ENCODE measurements around the gene FBXL13. TPM values are rescaled to one million over a fixed set of nuclear protein-coding genes. Genes with fewer than 3 reads are reported as not detected.

FBXL13 gene
- total RNA-seq, 2 experiments from 2014 or later = 1.6 to 2.0 TPM

DNA sequence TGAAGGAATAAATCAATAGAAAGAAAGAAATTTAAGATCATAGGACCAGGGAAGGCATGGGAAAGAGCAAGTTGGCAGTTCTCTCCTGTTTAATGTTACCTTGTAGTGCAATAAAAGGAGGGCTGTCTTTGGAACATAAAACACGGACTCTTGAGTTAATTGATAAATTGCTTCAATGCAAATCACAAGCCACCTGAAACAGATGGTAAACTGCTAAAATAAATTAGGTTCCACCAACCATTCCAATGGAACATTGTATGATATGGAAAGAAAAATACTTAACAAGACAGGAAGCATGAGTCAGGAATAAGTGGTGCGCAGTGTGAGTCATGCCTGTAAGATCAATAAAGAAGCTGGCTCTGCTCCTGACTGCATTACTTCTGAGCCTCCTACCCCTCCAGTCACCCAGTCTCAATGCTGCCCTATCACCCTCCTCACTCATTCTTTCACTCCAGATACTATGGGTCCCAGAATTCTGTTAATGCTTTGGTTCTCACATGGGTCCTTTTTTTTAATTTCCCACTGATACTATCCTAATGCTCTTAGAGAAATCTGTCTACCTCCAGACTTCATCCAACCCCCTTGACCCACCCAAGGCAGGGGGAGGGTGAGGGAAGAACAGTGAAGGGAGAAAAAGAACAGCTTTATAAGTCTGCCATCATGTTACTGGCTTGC lies 82.9 kb downstream of the FBXL13 start:
- DNase-seq (ENCODE audit: low spot score) = no peak
- BruUV-seq (replicated peaks) = no TSS peak
- no peaks in the 10 kb centered on the region for H4K20me1 ChIP-seq (ENCODE audit: insufficient read depth, low read length)
- no peaks in the 10 kb centered on the region for H3K79me2 ChIP-seq (ENCODE audit: insufficient read depth, low read depth, low read length)
- no peak overlapping the region for H2AFZ ChIP-seq (ENCODE audit: low read length)
- intact Hi-C loops (cut with micrococcal nuclease; ENCODE audit: unreplicated experiment) = no loop called here
- no peaks in the 10 kb centered on the region for H3K4me1 ChIP-seq (ENCODE audit: insufficient read depth, low read length, poor library complexity, severe bottlenecking)
- 0 out of 2 replicates have a peak, but pooled peaks cover 5% of the 10 kb centered on the region for H3K9me3 ChIP-seq (ENCODE audit: low read length)
- TF ChIP-seq EZH2phosphoT487 (IDR thresholded peaks at IDR 0.05; ENCODE audit: borderline replicate concordance, low read depth, low read length) = no peak
- TF ChIP-seq, protein P1, sequence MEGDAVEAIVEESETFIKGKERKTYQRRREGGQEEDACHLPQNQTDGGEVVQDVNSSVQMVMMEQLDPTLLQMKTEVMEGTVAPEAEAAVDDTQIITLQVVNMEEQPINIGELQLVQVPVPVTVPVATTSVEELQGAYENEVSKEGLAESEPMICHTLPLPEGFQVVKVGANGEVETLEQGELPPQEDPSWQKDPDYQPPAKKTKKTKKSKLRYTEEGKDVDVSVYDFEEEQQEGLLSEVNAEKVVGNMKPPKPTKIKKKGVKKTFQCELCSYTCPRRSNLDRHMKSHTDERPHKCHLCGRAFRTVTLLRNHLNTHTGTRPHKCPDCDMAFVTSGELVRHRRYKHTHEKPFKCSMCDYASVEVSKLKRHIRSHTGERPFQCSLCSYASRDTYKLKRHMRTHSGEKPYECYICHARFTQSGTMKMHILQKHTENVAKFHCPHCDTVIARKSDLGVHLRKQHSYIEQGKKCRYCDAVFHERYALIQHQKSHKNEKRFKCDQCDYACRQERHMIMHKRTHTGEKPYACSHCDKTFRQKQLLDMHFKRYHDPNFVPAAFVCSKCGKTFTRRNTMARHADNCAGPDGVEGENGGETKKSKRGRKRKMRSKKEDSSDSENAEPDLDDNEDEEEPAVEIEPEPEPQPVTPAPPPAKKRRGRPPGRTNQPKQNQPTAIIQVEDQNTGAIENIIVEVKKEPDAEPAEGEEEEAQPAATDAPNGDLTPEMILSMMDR (conservative IDR thresholded peaks at IDR 0.05; ENCODE audit: low read length) = no peak
- POLR2A ChIA-PET = no interaction called here
- CTCF ChIA-PET (ENCODE audit: unreplicated experiment) = no interaction called here
- H3K36me3 ChIP-seq (ENCODE audit: insufficient read depth, low read length) = no peaks in the 10 kb centered on the region
- no peak overlapping the region for H3K4me2 ChIP-seq (ENCODE audit: low read length)
- no peak overlapping the region for H3K4me3 ChIP-seq (ENCODE audit: low read depth, low read length, poor library complexity, severe bottlenecking)
- no peaks in the 10 kb centered on the region for H3K9me2 ChIP-seq (ENCODE audit: insufficient read depth, low read length)
- H3K27ac ChIP-seq (ENCODE audit: low read depth, low read length, poor library complexity, severe bottlenecking) = no peak overlapping the region

DNA sequence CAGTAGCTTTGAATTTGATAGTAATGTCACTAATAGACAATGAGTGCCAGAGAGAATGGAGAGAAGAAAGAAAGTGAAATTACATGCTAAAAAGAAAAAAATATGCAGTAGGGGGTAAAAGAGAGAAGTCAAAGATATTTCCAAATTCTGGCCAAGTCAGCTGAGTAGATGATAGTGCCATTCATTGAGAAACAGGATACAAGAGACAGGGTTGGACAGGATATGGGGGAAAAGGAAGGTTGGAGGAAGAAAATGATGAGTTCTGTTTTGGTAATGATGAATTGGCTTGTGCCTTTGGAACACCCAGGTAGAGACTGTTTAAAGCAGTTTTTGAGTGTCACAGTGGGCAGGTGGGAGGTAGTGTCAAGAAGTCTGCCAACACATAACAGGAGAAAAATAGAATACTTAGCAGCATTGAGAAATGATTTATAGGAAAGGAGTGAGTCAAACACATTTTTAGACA lies 83.5 kb downstream of the FBXL13 start:
- H3K4me2 ChIP-seq (ENCODE audit: low read length) = no peak overlapping the region
- intact Hi-C loops (cut with micrococcal nuclease; ENCODE audit: unreplicated experiment) = no loop called here
- BruUV-seq (replicated peaks) = no TSS peak
- no peak overlapping the region for H2AFZ ChIP-seq (ENCODE audit: low read length)
- no peak overlapping the region for H3K27ac ChIP-seq (ENCODE audit: low read depth, low read length, poor library complexity, severe bottlenecking)
- H3K9me2 ChIP-seq (ENCODE audit: insufficient read depth, low read length) = no peaks in the 10 kb centered on the region
- no peaks in the 10 kb centered on the region for H4K20me1 ChIP-seq (ENCODE audit: insufficient read depth, low read length)
- no peaks in the 10 kb centered on the region for H3K4me1 ChIP-seq (ENCODE audit: insufficient read depth, low read length, poor library complexity, severe bottlenecking)
- TF ChIP-seq EZH2phosphoT487 (IDR thresholded peaks at IDR 0.05; ENCODE audit: borderline replicate concordance, low read depth, low read length) = no peak
- TF ChIP-seq, protein P1 (conservative IDR thresholded peaks at IDR 0.05; ENCODE audit: low read length) = no peak
- 0 out of 2 replicates have a peak, but pooled peaks cover 5% of the 10 kb centered on the region for H3K9me3 ChIP-seq (ENCODE audit: low read length)
- no peak for DNase-seq (ENCODE audit: low spot score)
- ChIA-PET CTCF (ENCODE audit: unreplicated experiment) (no interaction called here), POLR2A (no interaction called here)
- no peak overlapping the region for H3K4me3 ChIP-seq (ENCODE audit: low read depth, low read length, poor library complexity, severe bottlenecking)
- no peaks in the 10 kb centered on the region for H3K79me2 ChIP-seq (ENCODE audit: insufficient read depth, low read depth, low read length)
- H3K36me3 ChIP-seq (ENCODE audit: insufficient read depth, low read length) = no peaks in the 10 kb centered on the region

DNA sequence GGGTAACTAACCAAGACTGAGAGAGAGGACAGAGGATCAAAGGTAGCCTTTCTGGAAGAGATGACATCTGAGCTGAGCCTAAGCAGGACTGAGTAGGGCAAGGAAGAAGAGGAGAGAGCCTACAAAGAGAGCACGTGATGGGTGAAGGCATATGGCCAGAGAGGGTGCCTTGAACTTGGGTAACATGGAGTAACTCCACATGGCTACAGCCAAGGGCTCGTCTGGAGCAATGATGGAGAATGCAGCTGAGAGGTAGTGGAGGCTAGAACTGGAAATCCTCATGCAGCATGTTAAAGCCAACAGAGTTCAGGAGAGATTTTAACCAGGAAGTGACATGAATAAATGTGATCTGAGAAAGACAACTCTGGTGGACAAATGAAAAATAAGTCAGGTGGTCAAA lies 84.0 kb downstream of the FBXL13 start:
- Histone ChIP-seq H3K36me3 (ENCODE audit: insufficient read depth, low read length) (no peaks in the 10 kb centered on the region), H3K4me3 (ENCODE audit: low read depth, low read length, poor library complexity, severe bottlenecking) (no peak overlapping the region), H3K4me1 (ENCODE audit: insufficient read depth, low read length, poor library complexity, severe bottlenecking) (no peaks in the 10 kb centered on the region), H3K4me2 (ENCODE audit: low read length) (no peak overlapping the region), H3K9me3 (ENCODE audit: low read length) (0 out of 2 replicates have a peak, but pooled peaks cover 5% of the 10 kb centered on the region), H3K79me2 (ENCODE audit: insufficient read depth, low read depth, low read length) (no peaks in the 10 kb centered on the region), H4K20me1 (ENCODE audit: insufficient read depth, low read length) (no peaks in the 10 kb centered on the region), H2AFZ (ENCODE audit: low read length) (no peak overlapping the region), H3K27ac (ENCODE audit: low read depth, low read length, poor library complexity, severe bottlenecking) (no peak overlapping the region), H3K9me2 (ENCODE audit: insufficient read depth, low read length) (no peaks in the 10 kb centered on the region)
- no TSS peak for BruUV-seq (replicated peaks)
- no peak for DNase-seq (ENCODE audit: low spot score)
- TF ChIP-seq EZH2phosphoT487 (IDR thresholded peaks at IDR 0.05; ENCODE audit: borderline replicate concordance, low read depth, low read length) = no peak
- TF ChIP-seq, protein P1 (conservative IDR thresholded peaks at IDR 0.05; ENCODE audit: low read length) = no peak
- intact Hi-C loops (cut with micrococcal nuclease; ENCODE audit: unreplicated experiment) = no loop called here
- POLR2A ChIA-PET = no interaction called here
- CTCF ChIA-PET (ENCODE audit: unreplicated experiment) = no interaction called here

Data from OCI-LY7 (cell line).